MM.1S (cell line): ENCODE measurements around the gene CDH19.

Experiments used
- DNase-seq: peaks from one replicate; pipeline ENCODE4 v3.0.0-alpha.2; 2015
- H2AFZ ChIP-seq: fragments of 300-600 bp; sonication (generic); 2 replicates; pipeline ENCODE4 v1.6.0; 2016; ENCODE audit warnings: antibody characterized with exemption, low read length
- H3F3A ChIP-seq: fragments of 300-600 bp; sonication (generic); 2 replicates; pipeline ENCODE4 v1.6.1; 2016; ENCODE audit warnings: mild to moderate bottlenecking, antibody characterized with exemption, low read length, moderate library complexity, mixed read lengths; ENCODE audit not compliant: insufficient read depth
- H3K27ac ChIP-seq: fragments of 300-600 bp; sonication (generic); 2 replicates; pipeline ENCODE4 v1.5.1; 2016; ENCODE audit warnings: mild to moderate bottlenecking, low read length
- H3K27me3 ChIP-seq: fragments of 300-600 bp; sonication (generic); replicated peaks from 2 replicates; pipeline ENCODE4 v1.6.0; 2016; ENCODE audit warnings: low read length; ENCODE audit not compliant: insufficient read depth
- H3K36me3 ChIP-seq: fragments of 300-600 bp; sonication (generic); replicated peaks from 2 replicates; pipeline ENCODE4 v1.6.1; 2016; ENCODE audit warnings: mild to moderate bottlenecking, low read length, mixed read lengths; ENCODE audit not compliant: insufficient read depth
- H3K4me1 ChIP-seq: fragments of 300-600 bp; sonication (generic); 2 replicates; pipeline ENCODE4 v1.6.1; 2016; ENCODE audit warnings: low read length, mixed read lengths
- H3K4me2 ChIP-seq: fragments of 300-600 bp; sonication (generic); 2 replicates; pipeline ENCODE4 v1.6.0; 2016; ENCODE audit warnings: low read depth, low read length
- H3K4me3 ChIP-seq: fragments of 300-600 bp; sonication (generic); 2 replicates; pipeline ENCODE4 v1.5.1; 2016; ENCODE audit warnings: low read length, mixed read lengths
- H3K79me2 ChIP-seq: fragments of 300-600 bp; sonication (generic); 2 replicates; pipeline ENCODE4 v1.6.1; 2016; ENCODE audit warnings: mixed run types, low read length, mixed read lengths
- H3K9ac ChIP-seq: fragments of 300-600 bp; sonication (generic); 2 replicates; pipeline ENCODE4 v1.6.1; 2016; ENCODE audit warnings: low read length, mixed read lengths
- H3K9me2 ChIP-seq: fragments of 300-600 bp; sonication (generic); replicated peaks from 2 replicates; pipeline ENCODE4 v1.6.1; 2016; ENCODE audit warnings: mild to moderate bottlenecking, low read length, mixed read lengths; ENCODE audit not compliant: insufficient read depth
- H3K9me3 ChIP-seq: fragments of 300-600 bp; sonication (generic); replicated peaks from 2 replicates; pipeline ENCODE4 v1.6.1; 2016; ENCODE audit warnings: mild to moderate bottlenecking, low read length, mixed read lengths; ENCODE audit not compliant: insufficient read depth
- H4K20me1 ChIP-seq: fragments of 300-600 bp; sonication (generic); 2 replicates; pipeline ENCODE4 v1.6.1; 2016; ENCODE audit warnings: mild to moderate bottlenecking, low read length, moderate library complexity, mixed read lengths; ENCODE audit not compliant: insufficient read depth
- CTCF ChIP-seq: fragments of 300-600 bp; sonication (generic); IDR thresholded peaks from 2 replicates; pipeline ENCODE4 v1.5.1; 2016; ENCODE audit warnings: antibody characterized with exemption, low read length, mixed read lengths
- EZH2 ChIP-seq: fragments of 300-600 bp; sonication (generic); optimal IDR thresholded peaks from 2 replicates; pipeline ENCODE3; 2017; ENCODE audit warnings: low read depth, mild to moderate bottlenecking, antibody characterized with exemption, low read length, mixed read lengths
- EZH2phosphoT487 ChIP-seq: fragments of 300-600 bp; sonication (generic); IDR thresholded peaks from 2 replicates; pipeline ENCODE4 v1.6.1; 2018; ENCODE audit warnings: antibody characterized with exemption, low read length

CDH19 gene

GRCh38 chr18:66560094-66560493, 43.8 kb downstream of the CDH19 start:
- Histone ChIP-seq H3K4me3 (no peak overlapping the region), H3K4me1 (no peaks in the 10 kb centered on the region), H3K4me2 (no peak overlapping the region), H3K9ac (no peak overlapping the region), H4K20me1 (no peaks in the 10 kb centered on the region), H3K79me2 (no peaks in the 10 kb centered on the region), H3K9me2 (no peaks in the 10 kb centered on the region), H3K36me3 (no peaks in the 10 kb centered on the region), H3F3A (no peaks in the 10 kb centered on the region; the same call in 1 of the 2 replicates), H2AFZ (no peak overlapping the region), H3K27ac (no peak overlapping the region), H3K9me3 (no peaks in the 10 kb centered on the region), H3K27me3 (no peaks in the 10 kb centered on the region)
- TF ChIP-seq EZH2phosphoT487 (no peak), CTCF (peak; percentile 33), EZH2 (no peak)
- DNase-seq = peak; percentile 43

- no peaks in the 10 kb centered on the region for H3K27me3 ChIP-seq
- H4K20me1 ChIP-seq = no peaks in the 10 kb centered on the region
- TF ChIP-seq CTCF (no peak), EZH2 (no peak), EZH2phosphoT487 (no peak)
- no peak overlapping the region for H2AFZ ChIP-seq
- no peaks in the 10 kb centered on the region for H3K9me3 ChIP-seq
- no peak overlapping the region for H3K4me2 ChIP-seq
- H3F3A ChIP-seq = no peaks in the 10 kb centered on the region; the same call in 1 of the 2 replicates
- H3K79me2 ChIP-seq = no peaks in the 10 kb centered on the region
- no peak for DNase-seq
- no peaks in the 10 kb centered on the region for H3K36me3 ChIP-seq
- H3K9ac ChIP-seq = no peak overlapping the region
- no peak overlapping the region for H3K4me3 ChIP-seq
- H3K9me2 ChIP-seq = no peaks in the 10 kb centered on the region
- no peak overlapping the region for H3K27ac ChIP-seq
- H3K4me1 ChIP-seq = no peaks in the 10 kb centered on the region
These were observed 45.1 kb downstream of the CDH19 start for GRCh38 chr18:66558773-66559172.

DNA sequence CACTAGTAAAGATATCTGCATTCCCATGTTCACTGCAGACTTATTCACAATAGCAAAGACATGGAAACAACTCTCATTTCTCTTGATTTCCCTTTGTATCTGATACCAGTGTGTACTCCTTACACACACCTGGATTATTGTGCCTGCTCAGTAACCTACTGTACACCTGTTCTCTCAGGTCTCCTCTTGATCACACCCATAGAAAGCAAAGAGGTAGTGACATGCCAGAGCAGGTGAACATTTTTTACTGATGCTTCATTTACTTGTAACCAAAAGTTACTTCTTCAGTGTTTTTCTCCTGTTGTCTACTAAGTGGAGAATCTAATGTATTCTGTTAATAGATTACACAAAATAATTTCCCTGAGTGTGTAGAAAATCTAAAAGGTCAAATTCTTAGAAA, 46.8 kb downstream of the CDH19 start:
- H3K9me2 ChIP-seq = no peaks in the 10 kb centered on the region
- no peaks in the 10 kb centered on the region for H3K4me1 ChIP-seq
- no peak for DNase-seq
- no peak overlapping the region for H3K9ac ChIP-seq
- H3F3A ChIP-seq = no peaks in the 10 kb centered on the region; the same call in 1 of the 2 replicates
- no peaks in the 10 kb centered on the region for H3K9me3 ChIP-seq
- no peaks in the 10 kb centered on the region for H4K20me1 ChIP-seq
- H3K27me3 ChIP-seq = no peaks in the 10 kb centered on the region
- H2AFZ ChIP-seq = no peak overlapping the region
- no peak overlapping the region for H3K4me3 ChIP-seq
- no peak overlapping the region for H3K4me2 ChIP-seq
- TF ChIP-seq CTCF (no peak), EZH2 (no peak), EZH2phosphoT487 (no peak)
- no peak overlapping the region for H3K27ac ChIP-seq
- H3K36me3 ChIP-seq = no peaks in the 10 kb centered on the region
- H3K79me2 ChIP-seq = no peaks in the 10 kb centered on the region
